ES-I3 (cell line): ENCODE results near the gene EVX2.

Experiments
- H3K36me3 ChIP-seq: 2 replicates; pipeline ENCODE4 v1.6.1; 2013; ENCODE audit warnings: mild to moderate bottlenecking, low read length, control low read depth, moderate library complexity; ENCODE audit not compliant: insufficient read depth
- H3K4me1 ChIP-seq: 2 replicates; pipeline ENCODE4 v1.6.1; 2013; ENCODE audit warnings: mild to moderate bottlenecking, control low read depth, low read length; ENCODE audit not compliant: insufficient read depth
- H3K9ac ChIP-seq: 2 replicates; pipeline ENCODE4 v1.6.1; 2013; ENCODE audit warnings: low read depth, mild to moderate bottlenecking, low read length, moderate library complexity
- H3K9me3 ChIP-seq: 2 replicates; pipeline ENCODE4 v1.6.1; 2013; ENCODE audit warnings: mild to moderate bottlenecking, low read length, moderate library complexity; ENCODE audit not compliant: control insufficient read depth, insufficient read depth

The EVX2 gene

GRCh38 chr2:176080540-176081375, 3.0 kb downstream of the EVX2 start:
- Histone ChIP-seq H3K9ac (peak overlapping the region; percentile 34; the same call in 1 of the 2 replicates), H3K9me3 (no peaks in the 10 kb centered on the region), H3K36me3 (no peaks in the 10 kb centered on the region), H3K4me1 (no peaks in the 10 kb centered on the region)

GRCh38 chr2:176079831-176080539, 3.8 kb downstream of the EVX2 start:
- Histone ChIP-seq H3K4me1 (no peaks in the 10 kb centered on the region), H3K9ac (peak overlapping the region; percentile 52; the same call in 1 of the 2 replicates), H3K9me3 (no peaks in the 10 kb centered on the region)

GRCh38 chr2:176079285-176079830, 4.4 kb downstream of the EVX2 start:
- peak overlapping the region; percentile 52 for H3K9ac ChIP-seq
- no peaks in the 10 kb centered on the region for H3K36me3 ChIP-seq
- H3K9me3 ChIP-seq = no peaks in the 10 kb centered on the region
- H3K4me1 ChIP-seq = no peaks in the 10 kb centered on the region

More at GRCh38 chr2:176079831-176080539, 3.8 kb downstream of the EVX2 start:
- H3K36me3 ChIP-seq = no peaks in the 10 kb centered on the region

GRCh38 chr2:176078541-176079284, 5.0 kb downstream of the EVX2 start:
- Histone ChIP-seq H3K9ac (peak overlapping the region; percentile 52), H3K4me1 (no peaks in the 10 kb centered on the region), H3K36me3 (no peaks in the 10 kb centered on the region), H3K9me3 (no peaks in the 10 kb centered on the region)

- H3K36me3 ChIP-seq = no peaks in the 10 kb centered on the region
- no peaks in the 10 kb centered on the region for H3K4me1 ChIP-seq
- no peaks in the 10 kb centered on the region for H3K9me3 ChIP-seq
- no peak overlapping the region for H3K9ac ChIP-seq
These were observed 7.0 kb downstream of the EVX2 start for GRCh38 chr2:176076796-176077195.

GRCh38 chr2:176076063-176076462, 7.7 kb downstream of the EVX2 start:
- Histone ChIP-seq H3K9ac (no peak overlapping the region; the same call in 1 of the 2 replicates), H3K4me1 (no peaks in the 10 kb centered on the region), H3K36me3 (no peaks in the 10 kb centered on the region), H3K9me3 (no peaks in the 10 kb centered on the region)

GRCh38 chr2:176075481-176075880, 8.3 kb downstream of the EVX2 start:
- Histone ChIP-seq H3K9ac (peak overlapping the region; percentile 39; the same call in 1 of the 2 replicates), H3K4me1 (no peaks in the 10 kb centered on the region), H3K36me3 (no peaks in the 10 kb centered on the region), H3K9me3 (no peaks in the 10 kb centered on the region)

GRCh38 chr2:176074919-176075425, 8.8 kb downstream of the EVX2 start:
- Histone ChIP-seq H3K36me3 (no peaks in the 10 kb centered on the region), H3K9me3 (no peaks in the 10 kb centered on the region), H3K4me1 (no peaks in the 10 kb centered on the region), H3K9ac (peak overlapping the region; percentile 39; the same call in 1 of the 2 replicates)

GRCh38 chr2:176072951-176073904, 10.5 kb downstream of the EVX2 start:
- Histone ChIP-seq H3K4me1 (no peaks in the 10 kb centered on the region), H3K9ac (no peak overlapping the region), H3K36me3 (no peaks in the 10 kb centered on the region), H3K9me3 (peaks cover 2% of the 10 kb centered on the region; the same call in 1 of the 2 replicates)

- no peak overlapping the region for H3K9ac ChIP-seq
- H3K36me3 ChIP-seq = no peaks in the 10 kb centered on the region
- no peaks in the 10 kb centered on the region for H3K4me1 ChIP-seq
- H3K9me3 ChIP-seq = peaks cover 3% of the 10 kb centered on the region; the same call in 1 of the 2 replicates
These were observed 11.5 kb downstream of the EVX2 start for GRCh38 chr2:176072292-176072669.

- Histone ChIP-seq H3K4me1 (no peaks in the 10 kb centered on the region), H3K36me3 (no peaks in the 10 kb centered on the region), H3K9ac (no peak overlapping the region), H3K9me3 (peaks cover 3% of the 10 kb centered on the region; the same call in 1 of the 2 replicates)
These were observed 12.2 kb downstream of the EVX2 start for GRCh38 chr2:176071330-176072291.

- no peaks in the 10 kb centered on the region for H3K4me1 ChIP-seq
- H3K9ac ChIP-seq = no peak overlapping the region
- no peaks in the 10 kb centered on the region for H3K36me3 ChIP-seq
- H3K9me3 ChIP-seq = peaks cover 3% of the 10 kb centered on the region; the same call in 1 of the 2 replicates
These were observed 15.3 kb downstream of the EVX2 start for GRCh38 chr2:176068419-176068832.
